ENCODE measurements around the gene ACAD8. TPM values are rescaled to one million over a fixed set of nuclear protein-coding genes. Genes with fewer than 3 reads are reported as not detected.
A peak's percentile ranks its signal among the peaks of the same experiment; 100 is the strongest.
"Not testable (repeated sequence)": the region's sequence is repeated elsewhere in the genome, so short reads cannot be mapped to it uniquely, and the experiment has no call there.

The ACAD8 gene
- total RNA-seq, 1 experiment from 2014 or later: 18.9 TPM

GRCh38 chr11:134278356-134278755 is 25.0 kb downstream of the ACAD8 start:
- no peaks in the 10 kb centered on the region for H3K9me3 Mint-ChIP-seq (ENCODE audit: unreplicated experiment)
- H3K27ac Mint-ChIP-seq (ENCODE audit: low read depth, unreplicated experiment): no peak overlapping the region
- H3K27me3 Mint-ChIP-seq (ENCODE audit: insufficient read depth, unreplicated experiment): peaks cover 23% of the 10 kb centered on the region
- no peak overlapping the region for H3K4me3 Mint-ChIP-seq (ENCODE audit: unreplicated experiment)
- no TSS peak for BruUV-seq (replicated peaks)
- H3K36me3 Mint-ChIP-seq (ENCODE audit: insufficient read depth, unreplicated experiment): no peaks in the 10 kb centered on the region
- TF ChIP-seq, protein P1, sequence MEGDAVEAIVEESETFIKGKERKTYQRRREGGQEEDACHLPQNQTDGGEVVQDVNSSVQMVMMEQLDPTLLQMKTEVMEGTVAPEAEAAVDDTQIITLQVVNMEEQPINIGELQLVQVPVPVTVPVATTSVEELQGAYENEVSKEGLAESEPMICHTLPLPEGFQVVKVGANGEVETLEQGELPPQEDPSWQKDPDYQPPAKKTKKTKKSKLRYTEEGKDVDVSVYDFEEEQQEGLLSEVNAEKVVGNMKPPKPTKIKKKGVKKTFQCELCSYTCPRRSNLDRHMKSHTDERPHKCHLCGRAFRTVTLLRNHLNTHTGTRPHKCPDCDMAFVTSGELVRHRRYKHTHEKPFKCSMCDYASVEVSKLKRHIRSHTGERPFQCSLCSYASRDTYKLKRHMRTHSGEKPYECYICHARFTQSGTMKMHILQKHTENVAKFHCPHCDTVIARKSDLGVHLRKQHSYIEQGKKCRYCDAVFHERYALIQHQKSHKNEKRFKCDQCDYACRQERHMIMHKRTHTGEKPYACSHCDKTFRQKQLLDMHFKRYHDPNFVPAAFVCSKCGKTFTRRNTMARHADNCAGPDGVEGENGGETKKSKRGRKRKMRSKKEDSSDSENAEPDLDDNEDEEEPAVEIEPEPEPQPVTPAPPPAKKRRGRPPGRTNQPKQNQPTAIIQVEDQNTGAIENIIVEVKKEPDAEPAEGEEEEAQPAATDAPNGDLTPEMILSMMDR (IDR thresholded peaks at IDR 0.05; ENCODE audit: unreplicated experiment): no peak
- POLR2A ChIA-PET: no interaction called here
- intact Hi-C loops (cut with micrococcal nuclease): no loop called here
- H3K4me1 Mint-ChIP-seq (ENCODE audit: insufficient read depth, unreplicated experiment): no peaks in the 10 kb centered on the region
- CTCF ChIA-PET: interaction anchor here (2.7 kb wide), 1 partner anchor 16 kb away, joined by 14 read pairs; no protein-coding TSS in a partner anchor
- no peak for DNase-seq (ENCODE audit: unreplicated experiment)

GRCh38 chr11:134281635-134282034 is 28.3 kb downstream of the ACAD8 start:
- H3K4me1 Mint-ChIP-seq (ENCODE audit: insufficient read depth, unreplicated experiment); H3K9me3 Mint-ChIP-seq (ENCODE audit: unreplicated experiment); POLR2A ChIA-PET; H3K27ac Mint-ChIP-seq (ENCODE audit: low read depth, unreplicated experiment); H3K36me3 Mint-ChIP-seq (ENCODE audit: insufficient read depth, unreplicated experiment); H3K4me3 Mint-ChIP-seq (ENCODE audit: unreplicated experiment); DNase-seq (ENCODE audit: unreplicated experiment); BruUV-seq (replicated peaks): not testable (repeated sequence)
- peaks cover 11% of the 10 kb centered on the region for H3K27me3 Mint-ChIP-seq (ENCODE audit: insufficient read depth, unreplicated experiment)
- intact Hi-C loops (cut with micrococcal nuclease): loop anchor here (2.0 kb wide), 1 partner anchor 63 kb away; no protein-coding TSS in a partner anchor
- CTCF ChIA-PET: interaction anchor here (1.4 kb wide), 1 partner anchor 9 kb away, joined by 4 read pairs; no protein-coding TSS in a partner anchor

- BruUV-seq (replicated peaks): no TSS peak
- Mint-ChIP-seq H3K27ac (ENCODE audit: low read depth, unreplicated experiment) (no peak overlapping the region), H3K36me3 (ENCODE audit: insufficient read depth, unreplicated experiment) (no peaks in the 10 kb centered on the region), H3K4me1 (ENCODE audit: insufficient read depth, unreplicated experiment) (no peaks in the 10 kb centered on the region), H3K4me3 (ENCODE audit: unreplicated experiment) (no peak overlapping the region), H3K9me3 (ENCODE audit: unreplicated experiment) (no peaks in the 10 kb centered on the region), H3K27me3 (ENCODE audit: insufficient read depth, unreplicated experiment) (peaks cover 3% of the 10 kb centered on the region)
- intact Hi-C loops (cut with micrococcal nuclease): no loop called here
- ChIA-PET CTCF (interaction anchor here (0.5 to 1.4 kb wide), 2 partner anchors 9 to 28 kb away, joined by 4 read pairs; no protein-coding TSS in a partner anchor), POLR2A (interaction anchor here (0.7 kb wide), 1 partner anchor 13 kb away, joined by 3 read pairs; no protein-coding TSS in a partner anchor)
- DNase-seq (ENCODE audit: unreplicated experiment): peak; percentile 20
- TF ChIP-seq, protein P1 (IDR thresholded peaks at IDR 0.05; ENCODE audit: unreplicated experiment): no peak
Measured at GRCh38 chr11:134282121-134283045, 29.0 kb downstream of the ACAD8 start.

DNA sequence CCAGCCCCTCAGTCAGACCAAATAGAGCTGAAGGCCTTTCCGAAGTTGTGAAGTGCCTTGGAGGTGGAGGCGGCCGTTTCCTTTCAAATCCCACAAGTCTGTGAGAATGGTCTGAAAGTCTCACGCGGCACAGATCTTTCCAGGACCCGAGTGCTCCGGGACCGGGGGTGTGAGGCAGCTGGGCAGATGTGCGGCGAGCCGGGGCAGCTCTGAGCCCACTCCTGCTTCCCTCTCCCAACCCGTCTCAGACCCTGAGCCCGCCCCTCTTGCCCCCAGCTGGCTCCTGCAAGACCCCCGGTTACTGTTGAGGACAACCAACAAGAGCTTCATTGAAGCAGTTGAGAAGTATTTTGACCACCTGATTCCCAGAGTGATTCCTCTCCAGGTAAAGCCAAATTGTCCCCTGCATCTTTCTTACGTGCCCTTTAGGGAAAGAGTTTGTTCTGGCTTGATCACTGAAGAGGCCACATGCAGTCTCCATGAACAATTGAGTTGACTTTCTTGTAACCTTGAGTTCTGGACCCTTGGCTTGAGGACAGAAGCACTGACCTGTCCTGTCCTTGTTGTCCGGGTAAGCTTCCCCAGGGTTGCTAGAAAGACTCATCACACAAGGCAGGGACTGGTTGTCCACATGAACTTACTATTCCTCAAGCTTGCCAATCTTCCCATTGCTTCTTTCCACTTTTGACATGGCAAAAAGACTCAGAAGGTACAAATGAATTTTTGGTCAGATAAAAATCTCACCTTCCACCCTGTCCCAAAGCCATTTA is 30.3 kb downstream of the ACAD8 start:
- CTCF ChIA-PET: interaction anchor here (0.5 to 0.6 kb wide), 3 partner anchors 27 to 484 kb away, joined by 3 to 4 read pairs (median 3); no protein-coding TSS in a partner anchor
- DNase-seq (ENCODE audit: unreplicated experiment): no peak
- TF ChIP-seq, protein P1 (IDR thresholded peaks at IDR 0.05; ENCODE audit: unreplicated experiment): no peak
- H3K27ac Mint-ChIP-seq (ENCODE audit: low read depth, unreplicated experiment): no peak overlapping the region
- BruUV-seq (replicated peaks): no TSS peak
- no peaks in the 10 kb centered on the region for H3K4me1 Mint-ChIP-seq (ENCODE audit: insufficient read depth, unreplicated experiment)
- intact Hi-C loops (cut with micrococcal nuclease): no loop called here
- H3K36me3 Mint-ChIP-seq (ENCODE audit: insufficient read depth, unreplicated experiment): no peaks in the 10 kb centered on the region
- no peak overlapping the region for H3K4me3 Mint-ChIP-seq (ENCODE audit: unreplicated experiment)
- POLR2A ChIA-PET: no interaction called here
- H3K9me3 Mint-ChIP-seq (ENCODE audit: unreplicated experiment): no peaks in the 10 kb centered on the region
- no peaks in the 10 kb centered on the region for H3K27me3 Mint-ChIP-seq (ENCODE audit: insufficient read depth, unreplicated experiment)

- BruUV-seq (replicated peaks); CTCF ChIA-PET; intact Hi-C loops (cut with micrococcal nuclease); H3K4me3 Mint-ChIP-seq (ENCODE audit: unreplicated experiment); H3K27me3 Mint-ChIP-seq (ENCODE audit: insufficient read depth, unreplicated experiment); POLR2A ChIA-PET; H3K9me3 Mint-ChIP-seq (ENCODE audit: unreplicated experiment); H3K4me1 Mint-ChIP-seq (ENCODE audit: insufficient read depth, unreplicated experiment); H3K36me3 Mint-ChIP-seq (ENCODE audit: insufficient read depth, unreplicated experiment); DNase-seq (ENCODE audit: unreplicated experiment); H3K27ac Mint-ChIP-seq (ENCODE audit: low read depth, unreplicated experiment): not testable (repeated sequence)
Measured at GRCh38 chr11:134284349-134284748, 31.0 kb downstream of the ACAD8 start.
